ENCODE results near the gene OPTN. TPM values are rescaled to one million over a fixed set of nuclear protein-coding genes. Genes with fewer than 3 reads are reported as not detected.
"Not testable (repeated sequence)": the region's sequence is repeated elsewhere in the genome, so short reads cannot be mapped to it uniquely, and the experiment has no call there.

OPTN gene
- total RNA-seq, 1 donor from 2014 or later, result 44.7 TPM

- Histone ChIP-seq H3K27ac (no peak overlapping the region), H3K4me1 (no peaks in the 10 kb centered on the region), H3K4me3 (no peak overlapping the region), H3K9me3 (peaks cover 3% of the 10 kb centered on the region), H3K27me3 (no peaks in the 10 kb centered on the region), H3K36me3 (no peaks in the 10 kb centered on the region)
- DNase-seq (ENCODE audit: extremely low spot score in 2 of 2), result no peak
- intact Hi-C loops (cut with DNase I), result loop anchor here (10.0 kb wide), 1 partner anchor 366 kb away; no protein-coding TSS in a partner anchor
- TF ChIP-seq POLR2AphosphoS5 (IDR thresholded peaks at IDR 0.05; ENCODE audit: insufficient read depth in 1 of 2, low read depth in 1 of 2) (no peak), CTCF (IDR thresholded peaks at IDR 0.05) (no peak), POLR2A (IDR thresholded peaks at IDR 0.05) (no peak)
Observed at GRCh38 chr10:13080643-13081042, 19.3 kb upstream of the OPTN start.

- not testable (repeated sequence) for H3K4me3 ChIP-seq; H3K36me3 ChIP-seq; H3K27me3 ChIP-seq; H3K4me1 ChIP-seq; DNase-seq (ENCODE audit: extremely low spot score in 2 of 2); H3K27ac ChIP-seq; H3K9me3 ChIP-seq
- intact Hi-C loops (cut with DNase I), result loop anchor here (10.0 kb wide), 1 partner anchor 369 kb away; no protein-coding TSS in a partner anchor
Observed at GRCh38 chr10:13083700-13084099, 16.3 kb upstream of the OPTN start.

GRCh38 chr10:13086056-13086455 is 13.9 kb upstream of the OPTN start:
- Histone ChIP-seq H3K9me3 (peaks cover 3% of the 10 kb centered on the region), H3K4me1 (no peaks in the 10 kb centered on the region), H3K4me3 (no peak overlapping the region), H3K27ac (no peak overlapping the region), H3K36me3 (no peaks in the 10 kb centered on the region), H3K27me3 (no peaks in the 10 kb centered on the region)
- no peak for DNase-seq (ENCODE audit: extremely low spot score in 2 of 2)
- TF ChIP-seq POLR2AphosphoS5 (IDR thresholded peaks at IDR 0.05; ENCODE audit: insufficient read depth in 1 of 2, low read depth in 1 of 2), result no peak
- TF ChIP-seq POLR2A (IDR thresholded peaks at IDR 0.05), result no peak
- no peak for TF ChIP-seq CTCF (IDR thresholded peaks at IDR 0.05)
- intact Hi-C loops (cut with DNase I), result loop anchor here (10.0 kb wide), 1 partner anchor 371 kb away; no protein-coding TSS in a partner anchor

- Histone ChIP-seq H3K4me3 (no peak overlapping the region), H3K27me3 (no peaks in the 10 kb centered on the region), H3K27ac (no peak overlapping the region), H3K4me1 (peaks cover 7% of the 10 kb centered on the region), H3K9me3 (peaks cover 3% of the 10 kb centered on the region), H3K36me3 (no peaks in the 10 kb centered on the region)
- TF ChIP-seq POLR2A (IDR thresholded peaks at IDR 0.05) (no peak), POLR2AphosphoS5 (IDR thresholded peaks at IDR 0.05; ENCODE audit: insufficient read depth in 1 of 2, low read depth in 1 of 2) (no peak), CTCF (IDR thresholded peaks at IDR 0.05) (no peak)
- intact Hi-C loops (cut with DNase I), result loop anchor here (10.0 kb wide), 1 partner anchor 373 kb away; no protein-coding TSS in a partner anchor
- DNase-seq (ENCODE audit: extremely low spot score in 2 of 2), result no peak
Observed at GRCh38 chr10:13087601-13087985, 12.4 kb upstream of the OPTN start.

- peaks cover 7% of the 10 kb centered on the region for H3K4me1 ChIP-seq
- TF ChIP-seq CTCF (IDR thresholded peaks at IDR 0.05) (no peak), POLR2AphosphoS5 (IDR thresholded peaks at IDR 0.05; ENCODE audit: insufficient read depth in 1 of 2, low read depth in 1 of 2) (no peak), POLR2A (IDR thresholded peaks at IDR 0.05) (no peak)
- intact Hi-C loops (cut with DNase I), result loop anchor here (10.0 kb wide), 1 partner anchor 373 kb away; no protein-coding TSS in a partner anchor
Observed at GRCh38 chr10:13087986-13088618, 11.9 kb upstream of the OPTN start.

More at GRCh38 chr10:13087986-13088618, 11.9 kb upstream of the OPTN start:
- H3K27me3 ChIP-seq, result no peaks in the 10 kb centered on the region
- H3K36me3 ChIP-seq, result no peaks in the 10 kb centered on the region
- H3K4me3 ChIP-seq, result no peak overlapping the region
- no peak overlapping the region for H3K27ac ChIP-seq
- peaks cover 3% of the 10 kb centered on the region for H3K9me3 ChIP-seq
- DNase-seq (ENCODE audit: extremely low spot score in 2 of 2), result no peak

Measured in vagina (tissue), 2 donors.